T-helper 1 cell treated with Interleukin-12 subunit alpha and Interleukin-12 subunit beta and Interleukin-4 antibody, amounts not matched to agents 30 μg/mL and 1 μg/mL, for 36 hours (primary cell): Measurements from ENCODE around the gene BCL3.

Experiments
- H3K27ac Mint-ChIP-seq: one replicate; pipeline ENCODE4 v1.8.0; 2021; ENCODE audit warnings: mild to moderate bottlenecking, mixed read lengths
- H3K27me3 Mint-ChIP-seq: one replicate; pipeline ENCODE4 v1.8.0; 2021; ENCODE audit warnings: low read depth, mixed read lengths
- H3K36me3 Mint-ChIP-seq: one replicate; pipeline ENCODE4 v1.8.0; 2021; ENCODE audit warnings: low read depth, mixed read lengths
- H3K4me1 Mint-ChIP-seq: one replicate; pipeline ENCODE4 v1.8.0; 2021; ENCODE audit warnings: low read depth, mixed read lengths
- H3K4me3 Mint-ChIP-seq: one replicate; pipeline ENCODE4 v1.8.0; 2021; ENCODE audit warnings: mild to moderate bottlenecking, moderate library complexity, mixed read lengths
- H3K9me3 Mint-ChIP-seq: one replicate; pipeline ENCODE4 v1.8.0; 2021; ENCODE audit warnings: mixed read lengths

BCL3 gene

GRCh38 chr19:44729516-44730033 is 18.9 kb upstream of the BCL3 start:
- no peak overlapping the region for H3K27ac Mint-ChIP-seq
- H3K27me3 Mint-ChIP-seq = peaks cover 4% of the 10 kb centered on the region
- peaks cover 25% of the 10 kb centered on the region for H3K4me1 Mint-ChIP-seq
- H3K4me3 Mint-ChIP-seq = no peak overlapping the region
- no peaks in the 10 kb centered on the region for H3K36me3 Mint-ChIP-seq
- no peaks in the 10 kb centered on the region for H3K9me3 Mint-ChIP-seq

DNA sequence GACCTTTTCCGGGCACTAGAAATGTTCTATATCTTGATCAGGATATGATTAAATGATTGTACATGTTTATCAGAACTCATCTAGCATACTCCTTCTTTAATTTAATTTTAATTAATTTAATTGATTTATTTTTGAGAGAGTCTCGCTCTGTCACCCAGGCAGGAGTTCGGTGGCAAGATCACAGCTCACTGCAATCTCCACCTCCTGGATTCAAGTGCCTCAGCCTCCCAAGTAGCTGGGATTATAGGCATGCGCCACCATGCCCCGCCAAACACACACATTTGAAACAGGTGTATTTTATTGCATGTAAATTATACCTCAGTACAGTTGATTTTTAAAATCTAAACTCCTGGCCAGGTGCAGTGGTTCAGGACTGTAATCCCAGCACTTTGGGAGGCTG is 17.4 kb upstream of the BCL3 start:
- Mint-ChIP-seq H3K4me1 (peaks cover 20% of the 10 kb centered on the region), H3K36me3 (no peaks in the 10 kb centered on the region), H3K27me3 (peaks cover 7% of the 10 kb centered on the region), H3K27ac (no peak overlapping the region), H3K4me3 (no peak overlapping the region), H3K9me3 (no peaks in the 10 kb centered on the region)

DNA sequence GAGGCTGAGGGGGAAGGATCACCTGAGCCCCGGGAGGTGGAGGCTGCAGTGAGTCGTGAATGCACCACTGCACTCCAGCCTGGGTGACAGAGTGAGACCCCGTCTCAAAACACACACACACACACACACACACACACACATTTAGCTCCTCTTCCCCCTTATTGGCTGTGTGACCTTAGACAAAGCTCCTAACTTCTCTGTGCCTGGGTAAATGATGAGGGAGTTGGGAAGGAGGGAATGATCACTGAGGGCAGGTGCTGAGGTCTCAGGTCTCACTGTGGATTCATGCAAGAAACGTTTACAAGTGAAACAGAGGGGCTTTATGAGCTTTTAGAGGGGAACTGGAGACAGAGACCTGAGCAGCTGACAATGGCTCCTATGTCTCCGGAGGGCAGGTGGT is 16.9 kb upstream of the BCL3 start:
- no peaks in the 10 kb centered on the region for H3K9me3 Mint-ChIP-seq
- peaks cover 7% of the 10 kb centered on the region for H3K27me3 Mint-ChIP-seq
- H3K4me3 Mint-ChIP-seq = no peak overlapping the region
- no peak overlapping the region for H3K27ac Mint-ChIP-seq
- no peaks in the 10 kb centered on the region for H3K36me3 Mint-ChIP-seq
- H3K4me1 Mint-ChIP-seq = peaks cover 18% of the 10 kb centered on the region

GRCh38 chr19:44732235-44733014 is 16.1 kb upstream of the BCL3 start:
- Mint-ChIP-seq H3K9me3 (no peaks in the 10 kb centered on the region), H3K4me1 (peaks cover 19% of the 10 kb centered on the region), H3K36me3 (no peaks in the 10 kb centered on the region), H3K4me3 (no peak overlapping the region), H3K27ac (no peak overlapping the region), H3K27me3 (peaks cover 7% of the 10 kb centered on the region)

DNA sequence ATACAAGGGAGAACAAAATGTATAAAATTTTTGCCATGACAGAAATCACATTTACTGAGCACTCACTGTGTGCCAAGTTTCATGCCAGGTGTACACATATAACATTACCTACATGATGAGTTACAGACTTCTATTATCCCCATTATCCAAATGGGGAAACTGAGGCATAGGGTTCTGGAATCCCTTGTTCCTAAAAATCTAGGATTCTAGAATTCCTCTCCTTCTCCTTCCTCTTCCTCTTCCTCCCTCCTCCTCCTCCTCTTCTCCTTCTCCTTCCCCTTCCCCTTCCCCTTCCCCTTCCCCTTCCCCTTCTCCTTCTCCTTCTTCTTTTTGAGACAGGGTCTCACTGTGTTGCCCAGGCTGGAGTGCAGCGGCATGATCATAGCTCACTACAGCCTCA is 14.2 kb upstream of the BCL3 start:
- no peak overlapping the region for H3K27ac Mint-ChIP-seq
- H3K36me3 Mint-ChIP-seq = no peaks in the 10 kb centered on the region
- no peak overlapping the region for H3K4me3 Mint-ChIP-seq
- peaks cover 15% of the 10 kb centered on the region for H3K4me1 Mint-ChIP-seq
- H3K27me3 Mint-ChIP-seq = peaks cover 7% of the 10 kb centered on the region
- no peaks in the 10 kb centered on the region for H3K9me3 Mint-ChIP-seq

- Mint-ChIP-seq H3K27me3 (peaks cover 7% of the 10 kb centered on the region), H3K27ac (no peak overlapping the region), H3K4me3 (no peak overlapping the region), H3K9me3 (no peaks in the 10 kb centered on the region), H3K36me3 (no peaks in the 10 kb centered on the region), H3K4me1 (peaks cover 12% of the 10 kb centered on the region)
Observed at GRCh38 chr19:44735011-44735410, 13.5 kb upstream of the BCL3 start.

GRCh38 chr19:44737238-44738071 is 11.1 kb upstream of the BCL3 start:
- H3K27ac Mint-ChIP-seq = no peak overlapping the region
- H3K9me3 Mint-ChIP-seq = no peaks in the 10 kb centered on the region
- peaks cover 19% of the 10 kb centered on the region for H3K4me1 Mint-ChIP-seq
- no peak overlapping the region for H3K4me3 Mint-ChIP-seq
- no peaks in the 10 kb centered on the region for H3K36me3 Mint-ChIP-seq
- H3K27me3 Mint-ChIP-seq = peaks cover 7% of the 10 kb centered on the region

DNA sequence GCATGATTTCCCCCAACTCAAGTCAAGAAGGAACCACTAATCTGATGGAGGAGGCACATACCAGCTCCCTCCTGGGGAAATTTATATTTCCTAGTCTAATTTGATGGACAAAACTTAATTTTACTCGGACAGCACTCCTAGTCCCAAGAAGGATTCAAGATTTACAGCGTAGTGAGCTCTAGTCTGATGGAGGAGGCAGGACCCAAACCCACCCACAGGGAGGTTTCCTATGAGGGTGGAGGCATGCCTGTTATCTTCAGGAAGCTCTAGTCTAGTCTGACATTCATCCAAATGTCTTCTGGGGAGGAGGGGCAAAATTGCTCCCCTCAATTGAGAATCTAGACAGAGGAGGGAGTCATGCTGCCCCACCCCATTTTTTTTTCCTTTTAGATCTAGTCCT is 10.4 kb upstream of the BCL3 start:
- no peak overlapping the region for H3K27ac Mint-ChIP-seq
- no peaks in the 10 kb centered on the region for H3K9me3 Mint-ChIP-seq
- no peak overlapping the region for H3K4me3 Mint-ChIP-seq
- H3K4me1 Mint-ChIP-seq = peaks cover 21% of the 10 kb centered on the region
- H3K27me3 Mint-ChIP-seq = peaks cover 7% of the 10 kb centered on the region
- H3K36me3 Mint-ChIP-seq = no peaks in the 10 kb centered on the region

DNA sequence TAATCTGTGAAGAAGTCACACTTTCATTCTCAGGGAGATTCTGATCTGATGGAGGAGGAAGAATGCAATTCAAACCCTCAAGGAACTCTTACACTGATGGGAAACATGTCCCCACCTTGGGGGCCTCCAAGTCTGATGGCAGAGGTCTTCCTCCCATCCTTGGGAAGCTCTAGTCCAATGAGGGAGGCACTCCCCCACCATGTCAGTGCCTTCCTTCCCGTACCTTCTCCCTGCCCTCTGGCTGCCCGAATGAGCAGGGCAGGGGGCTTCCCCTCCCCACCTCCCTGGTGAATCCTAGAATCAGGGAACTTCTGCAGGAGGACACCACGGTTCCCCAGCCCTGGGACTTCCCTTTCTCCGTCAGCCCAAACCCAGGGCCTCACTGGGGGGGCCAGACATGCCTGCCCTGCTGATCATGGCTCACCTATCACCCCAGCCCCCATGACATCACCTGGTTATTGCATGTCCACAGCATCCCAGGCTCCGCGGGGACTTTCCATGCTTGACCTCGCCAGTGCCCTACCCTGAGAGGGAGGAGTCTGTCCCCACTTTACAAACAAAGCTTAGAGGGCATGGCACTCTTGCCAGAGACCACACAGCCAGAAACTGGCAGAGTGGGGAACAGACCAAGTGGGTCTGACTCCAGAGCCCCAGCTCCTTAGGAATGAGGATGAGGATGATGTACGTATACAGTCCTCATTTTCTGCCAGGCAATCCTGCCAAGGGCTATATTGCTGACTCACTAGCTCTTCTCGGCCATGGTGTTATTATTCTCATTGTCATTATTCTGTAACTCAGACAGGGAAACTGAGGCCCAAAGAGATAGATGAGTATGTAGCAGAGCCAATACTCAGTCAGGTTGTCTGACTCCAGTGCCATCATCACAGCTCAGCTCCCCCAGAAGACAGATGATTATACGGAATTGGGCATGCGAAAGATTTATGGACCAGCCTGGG is 9.6 kb upstream of the BCL3 start:
- Mint-ChIP-seq H3K9me3 (no peaks in the 10 kb centered on the region), H3K27ac (peak overlapping the region; percentile 45), H3K36me3 (no peaks in the 10 kb centered on the region), H3K4me3 (no peak overlapping the region), H3K4me1 (peaks cover 21% of the 10 kb centered on the region), H3K27me3 (peaks cover 7% of the 10 kb centered on the region)

- H3K4me1 Mint-ChIP-seq = peaks cover 20% of the 10 kb centered on the region
- H3K27ac Mint-ChIP-seq = no peak overlapping the region
- no peak overlapping the region for H3K4me3 Mint-ChIP-seq
Observed at GRCh38 chr19:44740351-44740824, 8.1 kb upstream of the BCL3 start.

DNA sequence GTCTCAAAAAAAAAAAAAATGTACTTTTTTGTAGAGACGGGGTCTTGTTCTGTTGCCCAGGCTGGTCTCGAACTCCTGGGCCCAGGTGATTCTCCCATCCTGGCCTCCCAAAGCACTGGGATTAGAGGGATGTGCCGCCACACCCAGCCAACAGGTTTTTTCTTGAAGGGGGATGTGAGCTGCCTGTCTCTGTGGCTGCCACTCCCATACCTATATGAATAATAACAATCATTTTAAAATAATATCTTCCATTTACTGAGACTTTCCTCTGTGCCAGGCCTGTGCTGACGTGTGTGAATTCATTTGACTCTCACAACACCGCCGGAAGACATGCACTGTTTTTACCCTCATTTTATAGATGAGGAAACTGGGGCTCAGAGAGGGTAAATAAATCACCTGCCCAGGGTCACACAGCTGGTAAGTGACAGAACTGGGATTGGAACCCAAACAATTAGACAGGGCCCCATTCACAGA is 7.2 kb upstream of the BCL3 start:
- H3K9me3 Mint-ChIP-seq = no peaks in the 10 kb centered on the region
- H3K4me3 Mint-ChIP-seq = no peak overlapping the region
- peaks cover 29% of the 10 kb centered on the region for H3K4me1 Mint-ChIP-seq
- H3K27ac Mint-ChIP-seq = no peak overlapping the region
- H3K36me3 Mint-ChIP-seq = no peaks in the 10 kb centered on the region
- no peaks in the 10 kb centered on the region for H3K27me3 Mint-ChIP-seq

More at GRCh38 chr19:44740351-44740824, 8.1 kb upstream of the BCL3 start:
- Mint-ChIP-seq H3K9me3 (no peaks in the 10 kb centered on the region), H3K36me3 (no peaks in the 10 kb centered on the region), H3K27me3 (no peaks in the 10 kb centered on the region)

DNA sequence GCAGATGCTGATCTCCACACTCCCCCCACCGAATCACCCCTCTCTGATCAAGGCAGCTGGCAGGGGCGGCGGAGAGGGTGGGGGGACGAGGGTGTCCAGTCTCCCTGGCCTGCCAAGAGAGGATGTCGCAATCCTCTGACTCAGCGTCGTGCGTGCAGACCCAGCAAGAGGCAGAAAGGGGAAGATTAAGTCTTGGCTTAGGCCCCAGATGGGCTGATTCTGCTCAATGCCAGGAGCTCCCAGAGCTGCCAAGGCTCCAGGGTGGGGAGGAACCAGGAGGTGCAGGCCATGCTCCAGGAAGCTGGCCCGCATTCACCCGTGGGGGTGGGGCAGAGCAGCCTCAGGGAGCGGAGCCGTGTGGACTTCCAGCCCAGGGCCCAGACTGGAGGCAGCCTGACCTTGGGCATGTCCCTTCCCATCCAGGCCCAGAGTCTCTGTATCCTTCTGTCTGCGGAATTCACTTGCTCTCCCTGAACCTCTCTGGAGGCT is 6.6 kb upstream of the BCL3 start:
- Mint-ChIP-seq H3K4me1 (peaks cover 35% of the 10 kb centered on the region), H3K27me3 (no peaks in the 10 kb centered on the region), H3K36me3 (no peaks in the 10 kb centered on the region), H3K9me3 (no peaks in the 10 kb centered on the region), H3K4me3 (no peak overlapping the region), H3K27ac (no peak overlapping the region)

- Mint-ChIP-seq H3K36me3 (no peaks in the 10 kb centered on the region), H3K27me3 (no peaks in the 10 kb centered on the region), H3K4me1 (peaks cover 35% of the 10 kb centered on the region), H3K27ac (no peak overlapping the region), H3K9me3 (no peaks in the 10 kb centered on the region), H3K4me3 (no peak overlapping the region)
Observed at GRCh38 chr19:44742330-44743061, 6.0 kb upstream of the BCL3 start.
